HepG2 (cell line): ENCODE data around the gene ZFPL1.

ENCODE experiments used
- ATF1 ChIP-seq: IDR thresholded peaks from 2 replicates; pipeline ENCODE4 v1.6.1; 2016; ENCODE audit warnings: mild to moderate bottlenecking, control low read depth
- CTCF ChIP-seq: sonication (generic); formaldehyde crosslinking; IDR thresholded peaks from 2 replicates; pipeline ENCODE4 v1.5.0; 2020; ENCODE audit warnings: mild to moderate bottlenecking, missing genetic modification reagents, moderate library complexity

- TF ChIP-seq ATF1 (no peak), CTCF (no peak)
These were observed 11.4 kb upstream of the ZFPL1 start for GRCh38 chr11:65072631-65072966.
